Left ventricle myocardium inferior (tissue), 1 donor: ENCODE data around the gene SRMS. TPM values are rescaled to one million over a fixed set of nuclear protein-coding genes. Genes with fewer than 3 reads are reported as not detected.

Source experiments
- DNase-seq: peaks from one replicate; pipeline ENCODE4 v3.0.0-alpha.2; 2020
- H3K27ac ChIP-seq: fragments of 200-600 bp; replicated peaks from 2 replicates; pipeline ENCODE4 v1.8.0; 2021
- H3K27me3 ChIP-seq: fragments of 200-600 bp; 2 replicates; pipeline ENCODE4 v1.8.0; 2021; ENCODE audit warnings: low read depth
- H3K36me3 ChIP-seq: fragments of 200-600 bp; 2 replicates; pipeline ENCODE4 v1.8.0; 2021
- H3K4me1 ChIP-seq: fragments of 200-600 bp; 2 replicates; pipeline ENCODE4 v1.8.0; 2021
- H3K4me3 ChIP-seq: fragments of 200-600 bp; 2 replicates; pipeline ENCODE4 v1.8.0; 2021; ENCODE audit warnings: mild to moderate bottlenecking, moderate library complexity
- H3K9me3 ChIP-seq: fragments of 200-600 bp; replicated peaks from 2 replicates; pipeline ENCODE4 v1.8.0; 2021
- CTCF ChIP-seq: fragments of 200-600 bp; IDR thresholded peaks from 2 replicates; pipeline ENCODE4 v1.8.0; 2021; ENCODE audit warnings: antibody characterized with exemption, mild to moderate bottlenecking, borderline replicate concordance
- intact Hi-C: fragments of 100-400 bp; cut with micrococcal nuclease; formaldehyde crosslinking; loops from one replicate; pipeline ENCODE4 v1.11.0; 2022
- total RNA-seq: library from RNA; stranded (reverse); fragmentation: NEBNext Ultra II Directional; extraction: Animal tissue kit (Norgen Biotek cat#: 25700); gene quantifications from one replicate; pipeline ENCODE4 v1.2.1, GENCODE V29; 2021
- donor health status: DM: no; HTN: yes; CAD: no; lungs with severe emphysema.

SRMS gene
- total RNA-seq, 1 donor from 2014 or later = not detected

GRCh38 chr20:63522981-63523611 lies 24.5 kb downstream of the SRMS start:
- Histone ChIP-seq H3K36me3 (peaks cover 15% of the 10 kb centered on the region), H3K27ac (no peak overlapping the region), H3K9me3 (no peaks in the 10 kb centered on the region), H3K4me1 (peaks cover 46% of the 10 kb centered on the region), H3K4me3 (no peak overlapping the region), H3K27me3 (no peaks in the 10 kb centered on the region)
- no peak for TF ChIP-seq CTCF
- no peak for DNase-seq
- intact Hi-C loops = no loop called here

GRCh38 chr20:63522091-63522868 lies 25.3 kb downstream of the SRMS start:
- intact Hi-C loops = no loop called here
- H3K4me1 ChIP-seq = peaks cover 46% of the 10 kb centered on the region
- no peaks in the 10 kb centered on the region for H3K9me3 ChIP-seq
- peak overlapping the region; percentile 91 for H3K4me3 ChIP-seq
- no peaks in the 10 kb centered on the region for H3K27me3 ChIP-seq
- no peak for TF ChIP-seq CTCF
- peaks cover 15% of the 10 kb centered on the region for H3K36me3 ChIP-seq
- no peak for DNase-seq
- peak overlapping the region; percentile 36 for H3K27ac ChIP-seq

GRCh38 chr20:63521602-63522001 lies 25.9 kb downstream of the SRMS start:
- intact Hi-C loops = no loop called here
- Histone ChIP-seq H3K27me3 (no peaks in the 10 kb centered on the region), H3K36me3 (peaks cover 15% of the 10 kb centered on the region), H3K4me1 (peaks cover 46% of the 10 kb centered on the region), H3K9me3 (no peaks in the 10 kb centered on the region), H3K4me3 (peak overlapping the region; percentile 91), H3K27ac (peak overlapping the region; percentile 97)
- no peak for TF ChIP-seq CTCF
- DNase-seq = no peak

- H3K4me1 ChIP-seq = peaks cover 46% of the 10 kb centered on the region
- no peaks in the 10 kb centered on the region for H3K9me3 ChIP-seq
- H3K4me3 ChIP-seq = peak overlapping the region; percentile 91
- TF ChIP-seq CTCF = peak; percentile 36
- peak; percentile 67 for DNase-seq
- H3K27ac ChIP-seq = peak overlapping the region; percentile 97
- H3K27me3 ChIP-seq = no peaks in the 10 kb centered on the region
- peaks cover 15% of the 10 kb centered on the region for H3K36me3 ChIP-seq
- intact Hi-C loops = no loop called here
Observed at GRCh38 chr20:63520934-63521601, 26.5 kb downstream of the SRMS start.

GRCh38 chr20:63520504-63520933 lies 27.0 kb downstream of the SRMS start, which contains the start of gene PPDPF:
Gene PPDPF (plus strand): TSS chr20:63520765. CDS start chr20:63521309, 544 bp downstream.
- Histone ChIP-seq H3K27ac (peak within 1 kb of the TSS; percentile 97), H3K27me3 (no peaks in the 10 kb centered on the region), H3K9me3 (no peaks in the 10 kb centered on the region), H3K4me1 (peaks cover 46% of the 10 kb centered on the region), H3K4me3 (peak within 1 kb of the TSS; percentile 91), H3K36me3 (peaks cover 15% of the 10 kb centered on the region)
- no peak for TF ChIP-seq CTCF
- DNase-seq = peak; percentile 88
- intact Hi-C loops = no loop called here
